Tibial artery (tissue), 4 donors: Measurements from ENCODE around the gene SLC66A1.

Source experiments
- DNase-seq, 2 donors: peaks; one replicate each; pipeline ENCODE4 v3.0.0-alpha.2; 2019
- H3K27ac ChIP-seq, 2 donors: fragments of 200-600 bp; sonication (generic) in 1 of 2; 1 replicate in 1 of 2; 2 replicates in 1 of 2; pipeline ENCODE4 v1.5.1; 2018 to 2019; ENCODE audit warnings: mild to moderate bottlenecking in 1 of 2
- H3K27me3 ChIP-seq, 2 donors: fragments of 200-600 bp; sonication (generic) in 1 of 2; one replicate each; pipeline versions ENCODE4 v1.5.1 to v1.6.0; 2016 to 2019
- H3K36me3 ChIP-seq, 3 donors: fragments of 200-600 bp; sonication (generic) in 2 of 3; one replicate each; pipeline ENCODE4 v1.5.1; 2016 to 2019; ENCODE audit warnings: mild to moderate bottlenecking in 2 of 3
- H3K4me1 ChIP-seq, 4 donors: fragments of 200-600 bp; sonication (generic) in 2 of 4; 1 replicate in 3 of 4; 2 replicates in 1 of 4; pipeline ENCODE4 v1.5.1; 2016 to 2019
- H3K4me3 ChIP-seq, 2 donors: fragments of 200-600 bp; sonication (generic) in 1 of 2; 1 replicate in 1 of 2; 2 replicates in 1 of 2; pipeline ENCODE4 v1.5.1; 2018 to 2019; ENCODE audit warnings: mild to moderate bottlenecking in 2 of 2
- H3K9me3 ChIP-seq, 3 donors: fragments of 200-600 bp; sonication (generic) in 1 of 3; one replicate each; pipeline ENCODE4 v1.5.1; 2016 to 2019
- CTCF ChIP-seq, 2 experiments: fragments of 200-600 bp in 1 of 2; fragments of 450-650 bp in 1 of 2; IDR thresholded peaks; one replicate each; pipeline ENCODE4 v1.5.1; 2017 to 2019; ENCODE audit warnings: antibody characterized with exemption in 2 of 2, mild to moderate bottlenecking in 1 of 2, moderate library complexity in 1 of 2
- intact Hi-C: fragments of 100-400 bp; cut with DNase I; formaldehyde crosslinking; loops from one replicate; pipeline ENCODE4 v1.15.0; 2023; ENCODE audit warnings: low total_unique reads

SLC66A1 gene

GRCh38 chr1:19357299-19357986 lies 45.3 kb downstream of the SLC66A1 start:
- H3K27ac ChIP-seq = no peak overlapping the region
- H3K9me3 ChIP-seq = no peaks in the 10 kb centered on the region
- no peak for DNase-seq
- intact Hi-C loops = no loop called here
- TF ChIP-seq CTCF (IDR thresholded peaks at IDR 0.05) = no peak
- H3K4me1 ChIP-seq = peaks cover 0 to 26% (median 13%) of the 10 kb centered on the region in 4 donors
- H3K27me3 ChIP-seq = no peaks in the 10 kb centered on the region
- no peak overlapping the region for H3K4me3 ChIP-seq
- peaks cover 41 to 51% (median 51%) of the 10 kb centered on the region in 3 donors for H3K36me3 ChIP-seq

- Histone ChIP-seq H3K27ac (no peak overlapping the region), H3K4me3 (no peak overlapping the region), H3K4me1 (peaks cover 0 to 27% (median 13%) of the 10 kb centered on the region in 4 donors), H3K27me3 (no peaks in the 10 kb centered on the region), H3K36me3 (peaks cover 31 to 39% (median 38%) of the 10 kb centered on the region in 3 donors), H3K9me3 (no peaks in the 10 kb centered on the region)
- intact Hi-C loops = no loop called here
- TF ChIP-seq CTCF (IDR thresholded peaks at IDR 0.05) = no peak
- DNase-seq = no peak
Measured at GRCh38 chr1:19358710-19359109, 46.6 kb downstream of the SLC66A1 start.

GRCh38 chr1:19359357-19359756 lies 47.2 kb downstream of the SLC66A1 start:
- Histone ChIP-seq H3K36me3 (peaks cover 25 to 32% (median 32%) of the 10 kb centered on the region in 3 donors), H3K4me1 (peaks cover 0 to 29% (median 13%) of the 10 kb centered on the region in 4 donors), H3K27me3 (no peaks in the 10 kb centered on the region), H3K9me3 (no peaks in the 10 kb centered on the region), H3K4me3 (no peak overlapping the region), H3K27ac (no peak overlapping the region)
- no peak for DNase-seq
- intact Hi-C loops = no loop called here
- TF ChIP-seq CTCF (IDR thresholded peaks at IDR 0.05) = no peak

GRCh38 chr1:19360016-19360415 lies 47.9 kb downstream of the SLC66A1 start:
- no peak overlapping the region for H3K4me3 ChIP-seq
- H3K9me3 ChIP-seq = no peaks in the 10 kb centered on the region
- H3K27me3 ChIP-seq = no peaks in the 10 kb centered on the region
- peaks cover 0 to 29% (median 13%) of the 10 kb centered on the region in 4 donors for H3K4me1 ChIP-seq
- intact Hi-C loops = no loop called here
- no peak overlapping the region for H3K27ac ChIP-seq
- peaks cover 18 to 30% (median 25%) of the 10 kb centered on the region in 3 donors for H3K36me3 ChIP-seq
- DNase-seq = no peak
- no peak for TF ChIP-seq CTCF (IDR thresholded peaks at IDR 0.05)

GRCh38 chr1:19360432-19360831 lies 48.3 kb downstream of the SLC66A1 start:
- peaks cover 0 to 29% (median 13%) of the 10 kb centered on the region in 4 donors for H3K4me1 ChIP-seq
- H3K36me3 ChIP-seq = peaks cover 14 to 29% (median 21%) of the 10 kb centered on the region in 3 donors
- H3K4me3 ChIP-seq = no peak overlapping the region
- no peak for TF ChIP-seq CTCF (IDR thresholded peaks at IDR 0.05)
- H3K9me3 ChIP-seq = no peaks in the 10 kb centered on the region
- H3K27ac ChIP-seq = no peak overlapping the region
- H3K27me3 ChIP-seq = no peaks in the 10 kb centered on the region
- no peak for DNase-seq
- intact Hi-C loops = no loop called here
